H1 (cell line): ENCODE results near the gene XPO6. TPM values are rescaled to one million over a fixed set of nuclear protein-coding genes. Genes with fewer than 3 reads are reported as not detected.
A peak's percentile ranks its signal among the peaks of the same experiment; 100 is the strongest.

ENCODE experiments used
- CTCF ChIA-PET: fragments of 300-600 bp; sonication (Branson Sonifier 250); formaldehyde crosslinking; loops from one replicate; lab custom pipeline; 2021; ENCODE audit not compliant: partially characterized antibody; lab: Charles Lee
- POLR2A ChIA-PET: fragments of 300-600 bp; sonication (Branson Sonifier 250); formaldehyde crosslinking; loops from one replicate; lab custom pipeline; 2021; ENCODE audit warnings: inconsistent platforms; ENCODE audit not compliant: partially characterized antibody; lab: Charles Lee
- DNase-seq, 2 experiments: peaks; one replicate each; pipeline versions ENCODE4 v3.0.0 to v3.0.0-alpha.2; 2010 to 2022; ENCODE audit warnings: low spot score in 2 of 2, low read depth in 1 of 2, mixed read lengths in 1 of 2
- FAIRE-seq: peaks from 2 replicates; lab custom pipeline; 2011; peaks lifted over from hg19 to GRCh38; lab: Jason Lieb, UNC
- H2AFZ ChIP-seq: 2 replicates; pipeline ENCODE4 v1.8.1; 2012; ENCODE audit warnings: low read length, inconsistent platforms
- H2AK5ac ChIP-seq: 2 replicates; pipeline ENCODE4 v1.6.1; 2013; ENCODE audit warnings: low read depth, low read length
- H2BK120ac ChIP-seq: replicated peaks from 2 replicates; pipeline ENCODE3; 2013; ENCODE audit warnings: low read depth, low read length, inconsistent platforms
- H2BK12ac ChIP-seq: 2 replicates; pipeline ENCODE4 v1.6.1; 2013; ENCODE audit warnings: low read depth, low read length
- H2BK15ac ChIP-seq: 2 replicates; pipeline ENCODE4 v1.6.1; 2013; ENCODE audit warnings: low read length
- H2BK20ac ChIP-seq: 2 replicates; pipeline ENCODE4 v1.6.1; 2013; ENCODE audit warnings: low read length
- H2BK5ac ChIP-seq: 2 replicates; pipeline ENCODE4 v1.6.1; 2013; ENCODE audit warnings: low read depth, low read length
- H3K14ac ChIP-seq: 2 replicates; pipeline ENCODE4 v1.6.1; 2013; ENCODE audit warnings: inconsistent platforms; ENCODE audit not compliant: insufficient read length
- H3K18ac ChIP-seq: 2 replicates; pipeline ENCODE4 v1.6.1; 2013; ENCODE audit warnings: low read length; ENCODE audit errors: extremely low read depth
- H3K23ac ChIP-seq: 2 replicates; pipeline ENCODE4 v1.6.1; 2013; ENCODE audit warnings: inconsistent platforms; ENCODE audit not compliant: insufficient read length
- H3K23me2 ChIP-seq: 2 replicates; pipeline ENCODE4 v1.6.1; 2013; ENCODE audit warnings: low read depth, low read length
- H3K27ac ChIP-seq: 2 replicates; pipeline ENCODE4 v1.6.1; 2011; ENCODE audit warnings: low read depth, low read length, inconsistent platforms
- H3K27me3 ChIP-seq, 4 experiments: replicated peaks in 1 of 4; 1 replicate in 1 of 4; 2 replicates in 3 of 4; pipeline versions ENCODE4 v1.6.1 to v1.8.1; 2011 to 2013; ENCODE audit warnings: low read length in 3 of 4, mild to moderate bottlenecking in 3 of 4, inconsistent platforms in 2 of 4, mixed read lengths in 2 of 4, moderate library complexity in 1 of 4; ENCODE audit not compliant: control insufficient read depth in 3 of 4, insufficient read depth in 3 of 4; ENCODE audit errors: extremely low read depth in 1 of 4
- H3K36me3 ChIP-seq, 4 experiments: 2 replicates each; pipeline versions ENCODE4 v1.6.1 to v1.8.1; 2011 to 2013; ENCODE audit warnings: mild to moderate bottlenecking in 4 of 4, low read length in 3 of 4, moderate library complexity in 2 of 4, control low read depth in 1 of 4, inconsistent platforms in 1 of 4; ENCODE audit not compliant: insufficient read depth in 4 of 4, control insufficient read depth in 2 of 4
- H3K4ac ChIP-seq: replicated peaks from 2 replicates; pipeline ENCODE3; 2013; ENCODE audit warnings: low read length, low read depth, mixed read lengths, inconsistent platforms; ENCODE audit not compliant: insufficient read length
- H3K4me1 ChIP-seq, 4 experiments: replicated peaks in 1 of 4; 1 replicate in 1 of 4; 2 replicates in 3 of 4; pipeline versions ENCODE4 v1.6.1 to v1.8.1; 2011 to 2013; ENCODE audit warnings: low read length in 3 of 4, inconsistent platforms in 2 of 4, mixed read lengths in 1 of 4; ENCODE audit not compliant: insufficient read depth in 4 of 4, control insufficient read depth in 3 of 4
- H3K4me2 ChIP-seq, 2 experiments: 2 replicates each; pipeline versions ENCODE4 v1.6.1 to v1.8.1; 2011 to 2013; ENCODE audit warnings: low read depth in 2 of 2, low read length in 2 of 2, control low read depth in 1 of 2, inconsistent platforms in 1 of 2, mild to moderate bottlenecking in 1 of 2; ENCODE audit not compliant: insufficient read depth in 1 of 2
- H3K4me3 ChIP-seq, 4 experiments: fragments of 200-600, 300-600 bp in 1 of 4; sonication (generic), shearing (Covaris generic), sonication (Bioruptor Twin) in 1 of 4; 2 replicates each; pipeline versions ENCODE4 v1.5.1 to v1.8.1; 2011 to 2016; ENCODE audit warnings: low read length in 4 of 4, low read depth in 3 of 4, control low read depth in 2 of 4, inconsistent platforms in 2 of 4, mild to moderate bottlenecking in 2 of 4, mixed read lengths in 1 of 4, moderate library complexity in 1 of 4; ENCODE audit not compliant: insufficient read depth in 2 of 4; ENCODE audit errors: extremely low read depth in 1 of 4
- H3K56ac ChIP-seq: replicated peaks from 2 replicates; pipeline ENCODE3; 2013; ENCODE audit warnings: low read depth, mild to moderate bottlenecking, mixed read lengths, low read length, inconsistent platforms; ENCODE audit not compliant: insufficient read length
- H3K79me1 ChIP-seq: 2 replicates; pipeline ENCODE4 v1.6.1; 2013; ENCODE audit warnings: low read depth, low read length, control low read depth
- H3K79me2 ChIP-seq, 2 experiments: 2 replicates each; pipeline versions ENCODE4 v1.6.1 to v1.8.1; 2012 to 2013; ENCODE audit warnings: low read length in 2 of 2, mild to moderate bottlenecking in 2 of 2, inconsistent platforms in 1 of 2; ENCODE audit not compliant: insufficient read depth in 2 of 2, control insufficient read depth in 1 of 2
- H3K9ac ChIP-seq, 4 experiments: replicated peaks in 1 of 4; 1 replicate in 1 of 4; 2 replicates in 3 of 4; pipeline versions ENCODE4 v1.6.1 to v1.8.1; 2011 to 2013; ENCODE audit warnings: low read depth in 3 of 4, low read length in 3 of 4, control low read depth in 2 of 4, mild to moderate bottlenecking in 2 of 4, moderate library complexity in 2 of 4, inconsistent platforms in 1 of 4; ENCODE audit errors: extremely low read depth in 1 of 4
- H3K9me3 ChIP-seq, 2 experiments: 2 replicates each; pipeline versions ENCODE4 v1.6.1 to v1.8.1; 2012 to 2013; ENCODE audit warnings: mild to moderate bottlenecking in 2 of 2, moderate library complexity in 2 of 2, control low read depth in 1 of 2, inconsistent platforms in 1 of 2, low read depth in 1 of 2, low read length in 1 of 2, mixed read lengths in 1 of 2; ENCODE audit not compliant: insufficient read depth in 2 of 2
- H4K20me1 ChIP-seq, 2 experiments: replicated peaks in 1 of 2; 2 replicates each; pipeline versions ENCODE3 to v1.8.1; 2011 to 2013; ENCODE audit warnings: inconsistent platforms in 2 of 2, low read length in 2 of 2, mild to moderate bottlenecking in 1 of 2; ENCODE audit not compliant: insufficient read depth in 2 of 2, control insufficient read depth in 1 of 2
- H4K5ac ChIP-seq: 2 replicates; pipeline ENCODE4 v1.6.1; 2013; ENCODE audit warnings: low read length, low read depth, mixed read lengths, inconsistent platforms; ENCODE audit not compliant: insufficient read length
- H4K8ac ChIP-seq: 2 replicates; pipeline ENCODE4 v1.8.0; 2013; ENCODE audit warnings: mild to moderate bottlenecking, moderate library complexity, low read length, inconsistent platforms; ENCODE audit not compliant: insufficient read depth; ENCODE audit errors: extremely low read depth
- H4K91ac ChIP-seq: replicated peaks from 2 replicates; pipeline ENCODE3; 2013; ENCODE audit warnings: low read length, mixed read lengths, inconsistent platforms; ENCODE audit not compliant: insufficient read length
- CEBPB ChIP-seq: IDR thresholded peaks from 2 replicates; pipeline ENCODE4 v1.6.1; 2012; ENCODE audit warnings: low read depth, low read length
- RBBP5 ChIP-seq: IDR thresholded peaks from 2 replicates; pipeline ENCODE4 v1.7.1; 2012; ENCODE audit warnings: low read depth, mild to moderate bottlenecking, inconsistent platforms, low read length, moderate library complexity, borderline replicate concordance
- WGBS, 2 experiments: shearing (Covaris generic) in 1 of 2; methylation state at CpG; one replicate each; pipeline versions ENCODE4 v1.1.6 to v1.1.7; 2013 to 2015; ENCODE audit warnings: low lambda C conversion rate in 2 of 2, mixed read lengths in 2 of 2, inconsistent platforms in 1 of 2, low coverage in 1 of 2, missing lambda C conversion rate in 1 of 2; ENCODE audit not compliant: insufficient replicate concordance in 2 of 2, insufficient coverage in 1 of 2, insufficient read length in 1 of 2; ENCODE audit errors: extremely low coverage in 1 of 2, missing lambda C conversion rate in 1 of 2; 5-methylcytosine and 5-hydroxymethylcytosine counted together
- polyA plus RNA-seq, 7 experiments: library from polyadenylated mRNA; depleted of rRNA in 3 of 7; stranded (reverse) in 5 of 7; unstranded in 2 of 7; fragments of >200 nt in 5 of 7; fragments of 200-250 nt in 2 of 7; gene quantifications; 1 replicate in 5 of 7; 2 replicates in 1 of 7; 4 replicates in 1 of 7; pipeline versions ENCODE4 v1.2.1 to v1.2.3, GENCODE V29; 2011 to 2013; ENCODE audit warnings: missing spikeins in 2 of 7, mixed read lengths in 2 of 7
- total RNA-seq: library from RNA; stranded (reverse); fragmentation: NEBNext Ultra II Directional; extraction: Animal tissue kit (Norgen Biotek cat#: 25700); gene quantifications from 2 replicates; pipeline ENCODE4 v1.2.1, GENCODE V29; 2021
- TF ChIP-seq, protein P1 (sequence below): IDR thresholded peaks from 2 replicates; pipeline ENCODE4 v1.6.1; 2011; ENCODE audit warnings: low read length, improper control_type of control experiment

The XPO6 gene
- total and polyA plus RNA-seq, 2 of the 8 experiments (the other 6 are each of a cell fraction or from before 2014, with no cell fraction given): 152 to 254 TPM

DNA sequence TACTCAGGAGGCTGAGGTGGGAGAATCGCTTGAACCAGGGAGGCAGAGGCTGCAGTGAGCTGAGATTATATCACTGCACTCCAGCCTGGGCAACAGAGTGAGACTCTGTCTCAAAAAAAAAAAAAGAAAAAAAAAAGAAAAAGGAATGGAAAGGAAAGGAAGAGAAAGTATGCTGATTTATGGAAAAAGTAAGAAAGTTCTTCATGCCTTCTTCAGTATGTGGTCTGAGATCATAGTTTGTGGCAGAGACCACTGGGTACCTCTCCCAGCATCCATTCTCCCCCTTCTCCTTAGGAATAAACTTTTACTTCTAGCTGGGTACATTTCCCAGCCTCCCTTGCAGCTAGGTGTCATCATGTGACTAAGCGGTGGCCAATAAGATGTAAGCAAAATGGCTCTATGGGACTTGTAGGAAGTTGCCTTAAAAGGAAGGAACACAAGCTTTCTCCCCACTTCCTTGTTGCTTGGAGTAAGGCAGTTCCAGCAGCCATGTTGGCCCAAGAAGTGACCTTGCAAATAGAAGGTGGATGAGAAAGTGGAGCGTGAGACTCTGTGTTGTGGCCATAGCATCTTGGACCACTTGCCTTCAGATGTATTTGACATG lies 26.1 kb upstream of the XPO6 start:
- Histone ChIP-seq H3K79me2 (no peaks in the 10 kb centered on the region), H2BK15ac (no peak overlapping the region), H3K9ac (no peak overlapping the region), H3K36me3 (no peaks in the 10 kb centered on the region), H3K27ac (no peak overlapping the region), H3K27me3 (no peaks in the 10 kb centered on the region), H3K56ac (no peak overlapping the region), H2AK5ac (no peak overlapping the region), H2BK12ac (no peak overlapping the region), H3K23ac (no peak overlapping the region), H3K23me2 (no peaks in the 10 kb centered on the region), H3K4me3 (no peak overlapping the region), H3K18ac (no peak overlapping the region), H3K79me1 (no peaks in the 10 kb centered on the region), H2BK20ac (no peak overlapping the region), H2BK120ac (no peak overlapping the region), H2BK5ac (no peak overlapping the region), H4K8ac (no peak overlapping the region), H4K5ac (no peak overlapping the region), H3K14ac (no peak overlapping the region), H2AFZ (no peak overlapping the region), H4K20me1 (no peaks in the 10 kb centered on the region), H3K4me2 (no peak overlapping the region), H3K4ac (no peak overlapping the region), H3K9me3 (0 out of 4 replicates have a peak, but pooled peaks cover 0 to 4% of the 10 kb centered on the region in 2 experiments), H4K91ac (no peak overlapping the region), H3K4me1 (no peaks in the 10 kb centered on the region)
- 96% methylated on average over 3 of the region's 3 CpGs; no CpG with 5 or more reads in 1 of the 2 experiments for whole genome bisulfite sequencing, 2 experiments
- DNase-seq (no peak), FAIRE-seq (no peak)
- POLR2A ChIA-PET: interaction anchor here (1.2 kb wide), 1 partner anchor 33 kb away, joined by 4 read pairs; no protein-coding TSS in a partner anchor
- CTCF ChIA-PET: interaction anchor here (0.9 to 1.3 kb wide), 3 partner anchors 15 to 40 kb away, joined by 5 read pairs; no protein-coding TSS in a partner anchor
- TF ChIP-seq, protein P1, sequence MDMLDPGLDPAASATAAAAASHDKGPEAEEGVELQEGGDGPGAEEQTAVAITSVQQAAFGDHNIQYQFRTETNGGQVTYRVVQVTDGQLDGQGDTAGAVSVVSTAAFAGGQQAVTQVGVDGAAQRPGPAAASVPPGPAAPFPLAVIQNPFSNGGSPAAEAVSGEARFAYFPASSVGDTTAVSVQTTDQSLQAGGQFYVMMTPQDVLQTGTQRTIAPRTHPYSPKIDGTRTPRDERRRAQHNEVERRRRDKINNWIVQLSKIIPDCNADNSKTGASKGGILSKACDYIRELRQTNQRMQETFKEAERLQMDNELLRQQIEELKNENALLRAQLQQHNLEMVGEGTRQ: 0 out of 2 replicates have a peak, but pooled peaks have one; percentile 28
- no peak for TF ChIP-seq RBBP5
- no peak for TF ChIP-seq CEBPB
